GM23338 (cell line): ENCODE measurements around the gene MLPH. TPM values are rescaled to one million over a fixed set of nuclear protein-coding genes. Genes with fewer than 3 reads are reported as not detected.

Source experiments
- ATAC-seq: fragments of 200-7000 bp; cut with Tn5 transposase; 3 replicates; pipeline ENCODE4 v1.9.1; 2020
- DNase-seq: peaks from one replicate; pipeline ENCODE4 v3.0.0-alpha.2; 2015; ENCODE audit warnings: low spot score
- H2AFZ ChIP-seq: fragments of 200-600 bp; sonication (generic); 2 replicates; pipeline ENCODE4 v1.8.0; 2016; ENCODE audit warnings: antibody characterized with exemption, mild to moderate bottlenecking, moderate library complexity
- H3F3A ChIP-seq: fragments of 200-600 bp; sonication (generic); replicated peaks from 2 replicates; pipeline ENCODE4 v1.8.0; 2017; ENCODE audit warnings: antibody characterized with exemption, mixed run types, low read depth
- H3K27ac ChIP-seq: fragments of 200-600 bp; sonication (generic); 2 replicates; pipeline ENCODE4 v1.6.1; 2016; ENCODE audit warnings: low read depth
- H3K27me3 ChIP-seq: fragments of 200-600 bp; sonication (generic); 2 replicates; pipeline ENCODE4 v1.8.0; 2016; ENCODE audit warnings: mild to moderate bottlenecking, mixed run types, moderate library complexity; ENCODE audit not compliant: insufficient read depth
- H3K36me3 ChIP-seq: fragments of 200-600 bp; sonication (generic); 2 replicates; pipeline ENCODE4 v1.8.0; 2016; ENCODE audit warnings: mild to moderate bottlenecking; ENCODE audit not compliant: insufficient read depth
- H3K4me1 ChIP-seq: fragments of 200-600 bp; sonication (generic); 2 replicates; pipeline ENCODE4 v1.8.0; 2016; ENCODE audit warnings: mild to moderate bottlenecking, moderate library complexity; ENCODE audit not compliant: insufficient read depth
- H3K4me2 ChIP-seq: fragments of 200-600 bp; sonication (generic); 2 replicates; pipeline ENCODE4 v1.7.1; 2017; ENCODE audit warnings: mixed run types
- H3K4me3 ChIP-seq: fragments of 200-600 bp; sonication (generic); 2 replicates; pipeline ENCODE4 v1.6.1; 2016; ENCODE audit warnings: mixed run types
- H3K79me2 ChIP-seq: fragments of 200-600 bp; sonication (generic); replicated peaks from 2 replicates; pipeline ENCODE4 v1.8.0; 2017; ENCODE audit warnings: mild to moderate bottlenecking; ENCODE audit not compliant: insufficient read depth
- H3K9me2 ChIP-seq: fragments of 200-600 bp; sonication (generic); 2 replicates; pipeline ENCODE4 v1.8.0; 2017; ENCODE audit not compliant: insufficient read depth
- H4K20me1 ChIP-seq: fragments of 200-600 bp; sonication (generic); replicated peaks from 2 replicates; pipeline ENCODE4 v1.8.0; 2017; ENCODE audit warnings: mild to moderate bottlenecking; ENCODE audit not compliant: insufficient read depth
- H3K27ac Mint-ChIP-seq: 2 replicates; pipeline ENCODE4 v1.8.0; 2020; ENCODE audit warnings: inconsistent platforms, mild to moderate bottlenecking, moderate library complexity, mixed read lengths
- H3K27me3 Mint-ChIP-seq: 3 replicates; pipeline ENCODE4 v1.8.0; 2022; ENCODE audit warnings: low read depth, mild to moderate bottlenecking, moderate library complexity, mixed read lengths, inconsistent platforms; ENCODE audit not compliant: insufficient read depth, poor library complexity
- H3K36me3 Mint-ChIP-seq: 3 replicates; pipeline ENCODE4 v1.8.0; 2021; ENCODE audit warnings: low read depth, mild to moderate bottlenecking, inconsistent platforms, moderate library complexity, mixed read lengths
- H3K4me1 Mint-ChIP-seq: 3 replicates; pipeline ENCODE4 v1.8.0; 2020; ENCODE audit warnings: mild to moderate bottlenecking, inconsistent platforms, mixed read lengths
- H3K4me3 Mint-ChIP-seq: 3 replicates; pipeline ENCODE4 v1.8.0; 2021; ENCODE audit warnings: moderate library complexity, mild to moderate bottlenecking, inconsistent platforms, mixed read lengths
- H3K9me3 Mint-ChIP-seq: 3 replicates; pipeline ENCODE4 v1.8.0; 2020; ENCODE audit warnings: moderate library complexity, mild to moderate bottlenecking, inconsistent platforms, mixed read lengths
- JUNB ChIP-seq: IDR thresholded peaks from one replicate; pipeline ENCODE4 v1.6.1; 2016; ENCODE audit warnings: antibody characterized with exemption; ENCODE audit not compliant: unreplicated experiment
- POLR2AphosphoS5 ChIP-seq: IDR thresholded peaks from 2 replicates; pipeline ENCODE4 v1.6.1; 2016; ENCODE audit warnings: antibody characterized with exemption, low read depth
- STAT1 ChIP-seq: IDR thresholded peaks from one replicate; pipeline ENCODE4 v1.6.1; 2016; ENCODE audit warnings: antibody characterized with exemption; ENCODE audit not compliant: unreplicated experiment
- ZNF331 ChIP-seq: fragments of 250-450 bp; sonication (Bioruptor Pico); IDR thresholded peaks from 2 replicates; pipeline ENCODE4 v1.5.0; 2020; ENCODE audit warnings: low read depth, mild to moderate bottlenecking, moderate library complexity
- polyA plus RNA-seq: library from polyadenylated mRNA; unstranded; fragments of >200 nt; fragmentation: Nextera tagmentation; extraction: Ambion mirVana; gene quantifications from 2 replicates; pipeline ENCODE4 v1.2.1, GENCODE V29; 2016
- total RNA-seq: library from RNA; depleted of rRNA; stranded (reverse); fragments of >200 nt; shearing (Covaris generic); gene quantifications from 2 replicates; pipeline ENCODE4 v1.2.3, GENCODE V29; 2014
- TF ChIP-seq, protein P1 (sequence below): IDR thresholded peaks from 2 replicates; pipeline ENCODE4 v1.6.1; 2016; ENCODE audit warnings: antibody characterized with exemption
- TF ChIP-seq, protein P2 (sequence below), 2 experiments: fragments of 200-600 bp in 1 of 2; sonication (generic) in 1 of 2; conservative IDR thresholded peaks; 2 replicates each; pipeline versions ENCODE4 v1.5.1 to v1.6.1; 2016 to 2017; ENCODE audit warnings: antibody characterized with exemption in 2 of 2, low read depth in 2 of 2, mild to moderate bottlenecking in 2 of 2, moderate library complexity in 1 of 2

MLPH gene
- total and polyA plus RNA-seq, 2 experiments from 2014 or later, result 13.6 to 16.5 TPM

DNA sequence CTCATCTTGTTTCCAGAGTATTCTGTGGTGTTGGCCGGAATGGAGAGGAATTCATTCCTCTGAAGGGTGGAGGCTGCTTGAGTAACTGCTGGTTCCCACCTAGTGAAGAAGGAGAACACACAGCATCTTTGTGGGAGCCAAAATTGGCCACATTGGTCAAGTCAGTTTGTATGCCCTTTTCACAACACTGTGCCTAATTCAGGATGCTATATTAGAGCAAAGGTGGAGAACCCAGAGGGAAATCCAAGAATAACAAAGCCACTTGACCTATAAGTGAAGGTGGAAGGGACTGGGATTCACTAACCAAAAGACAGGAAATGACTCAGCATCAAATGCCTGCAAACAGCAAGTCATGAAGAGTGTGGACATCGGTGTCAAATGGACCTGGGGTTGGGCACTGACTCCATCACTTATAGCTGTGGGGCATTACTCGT lies 27.3 kb upstream of the MLPH start:
- H3K27me3 ChIP-seq, result no peaks in the 10 kb centered on the region
- H3F3A ChIP-seq, result no peaks in the 10 kb centered on the region
- Mint-ChIP-seq H3K27me3 (peaks cover 6% of the 10 kb centered on the region), H3K36me3 (no peaks in the 10 kb centered on the region), H3K9me3 (peaks cover 11% of the 10 kb centered on the region; the same call in 2 of the 3 replicates), H3K4me3 (no peak overlapping the region), H3K4me1 (no peaks in the 10 kb centered on the region), H3K27ac (no peak overlapping the region)
- H2AFZ ChIP-seq, result no peak overlapping the region
- no peak overlapping the region for H3K4me3 ChIP-seq
- DNase-seq, result no peak
- no peaks in the 10 kb centered on the region for H3K36me3 ChIP-seq
- peaks cover 16% of the 10 kb centered on the region for H3K9me2 ChIP-seq
- no peak overlapping the region for H3K27ac ChIP-seq
- no peaks in the 10 kb centered on the region for H3K79me2 ChIP-seq
- no peaks in the 10 kb centered on the region for H4K20me1 ChIP-seq
- no peak overlapping the region for H3K4me2 ChIP-seq
- ATAC-seq, result no peak
- TF ChIP-seq ZNF331, result no peak
- TF ChIP-seq, protein P1, sequence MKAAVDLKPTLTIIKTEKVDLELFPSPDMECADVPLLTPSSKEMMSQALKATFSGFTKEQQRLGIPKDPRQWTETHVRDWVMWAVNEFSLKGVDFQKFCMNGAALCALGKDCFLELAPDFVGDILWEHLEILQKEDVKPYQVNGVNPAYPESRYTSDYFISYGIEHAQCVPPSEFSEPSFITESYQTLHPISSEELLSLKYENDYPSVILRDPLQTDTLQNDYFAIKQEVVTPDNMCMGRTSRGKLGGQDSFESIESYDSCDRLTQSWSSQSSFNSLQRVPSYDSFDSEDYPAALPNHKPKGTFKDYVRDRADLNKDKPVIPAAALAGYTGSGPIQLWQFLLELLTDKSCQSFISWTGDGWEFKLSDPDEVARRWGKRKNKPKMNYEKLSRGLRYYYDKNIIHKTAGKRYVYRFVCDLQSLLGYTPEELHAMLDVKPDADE, result no peak
- no peak for TF ChIP-seq POLR2AphosphoS5
- H3K4me1 ChIP-seq, result no peaks in the 10 kb centered on the region

DNA sequence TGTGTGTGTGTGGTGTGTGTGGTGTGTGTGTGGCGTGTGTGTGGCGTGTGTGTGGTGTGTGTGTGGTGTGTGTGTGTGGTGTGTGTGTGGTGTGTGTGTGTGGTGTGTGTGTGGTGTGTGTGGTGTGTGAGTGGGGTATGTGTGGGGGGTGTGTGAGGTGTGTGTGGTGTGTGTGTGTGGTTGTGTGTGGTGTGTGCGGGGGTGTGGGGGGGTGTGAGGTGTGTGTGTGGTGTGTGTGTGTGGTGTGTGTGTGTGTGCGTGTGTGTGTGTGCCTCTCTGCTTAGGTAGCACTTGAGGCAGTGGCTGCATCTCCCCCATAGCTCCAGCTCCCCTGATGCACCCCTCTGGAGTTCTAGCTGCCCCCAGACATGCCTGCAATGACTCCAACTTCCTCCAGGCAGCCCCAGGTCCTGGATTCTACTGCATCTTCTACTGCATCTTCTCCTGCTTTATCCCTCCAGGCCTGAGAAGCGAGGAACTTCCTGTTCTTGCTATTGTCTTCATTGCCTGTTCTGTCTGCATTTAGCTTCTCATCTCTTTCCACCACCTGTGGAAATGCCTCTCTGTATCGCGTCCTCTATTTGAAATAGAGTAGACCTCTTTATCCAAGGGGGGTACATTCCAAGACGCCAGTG lies 22.2 kb upstream of the MLPH start:
- Mint-ChIP-seq H3K36me3 (no peaks in the 10 kb centered on the region), H3K9me3 (peaks cover 7% of the 10 kb centered on the region; the same call in 1 of the 3 replicates), H3K27ac (no peak overlapping the region), H3K4me3 (no peak overlapping the region), H3K4me1 (no peaks in the 10 kb centered on the region; the same call in 2 of the 3 replicates), H3K27me3 (no peaks in the 10 kb centered on the region)
- no peaks in the 10 kb centered on the region for H3F3A ChIP-seq
- no peaks in the 10 kb centered on the region for H3K27me3 ChIP-seq
- H3K4me2 ChIP-seq, result no peak overlapping the region
- no peak overlapping the region for H3K27ac ChIP-seq
- DNase-seq (no peak), ATAC-seq (peak; percentile 38; the same call in 1 of the 3 replicates)
- no peaks in the 10 kb centered on the region for H4K20me1 ChIP-seq
- H3K4me3 ChIP-seq, result no peak overlapping the region
- no peaks in the 10 kb centered on the region for H3K4me1 ChIP-seq
- TF ChIP-seq JUNB (no peak), STAT1 (no peak)
- TF ChIP-seq, protein P2, sequence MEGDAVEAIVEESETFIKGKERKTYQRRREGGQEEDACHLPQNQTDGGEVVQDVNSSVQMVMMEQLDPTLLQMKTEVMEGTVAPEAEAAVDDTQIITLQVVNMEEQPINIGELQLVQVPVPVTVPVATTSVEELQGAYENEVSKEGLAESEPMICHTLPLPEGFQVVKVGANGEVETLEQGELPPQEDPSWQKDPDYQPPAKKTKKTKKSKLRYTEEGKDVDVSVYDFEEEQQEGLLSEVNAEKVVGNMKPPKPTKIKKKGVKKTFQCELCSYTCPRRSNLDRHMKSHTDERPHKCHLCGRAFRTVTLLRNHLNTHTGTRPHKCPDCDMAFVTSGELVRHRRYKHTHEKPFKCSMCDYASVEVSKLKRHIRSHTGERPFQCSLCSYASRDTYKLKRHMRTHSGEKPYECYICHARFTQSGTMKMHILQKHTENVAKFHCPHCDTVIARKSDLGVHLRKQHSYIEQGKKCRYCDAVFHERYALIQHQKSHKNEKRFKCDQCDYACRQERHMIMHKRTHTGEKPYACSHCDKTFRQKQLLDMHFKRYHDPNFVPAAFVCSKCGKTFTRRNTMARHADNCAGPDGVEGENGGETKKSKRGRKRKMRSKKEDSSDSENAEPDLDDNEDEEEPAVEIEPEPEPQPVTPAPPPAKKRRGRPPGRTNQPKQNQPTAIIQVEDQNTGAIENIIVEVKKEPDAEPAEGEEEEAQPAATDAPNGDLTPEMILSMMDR (conservative IDR thresholded peaks at IDR 0.05; ENCODE audit: low read depth in 2 of 2), result no peak
- TF ChIP-seq, protein P1, result no peak
- no peak overlapping the region for H2AFZ ChIP-seq
- H3K79me2 ChIP-seq, result no peaks in the 10 kb centered on the region
- H3K9me2 ChIP-seq, result peaks cover 7% of the 10 kb centered on the region; the same call in 1 of the 2 replicates
- H3K36me3 ChIP-seq, result no peaks in the 10 kb centered on the region
